Activated T-cell treated with anti-CD3 and anti-CD28 coated beads, Interleukin-2, amount 50 U/mL, for 72 hours (primary cell): Measurements from ENCODE around the gene HRG. TPM values are rescaled to one million over a fixed set of nuclear protein-coding genes. Genes with fewer than 3 reads are reported as not detected.
A peak's percentile ranks its signal among the peaks of the same experiment; 100 is the strongest.

ENCODE experiments used
- ATAC-seq, 2 donors: fragments of 150-1000 bp; cut with Tn5 transposase; replicated peaks in 1 of 2; 2 replicates each; pipeline ENCODE4 v1.10.0; 2021; ENCODE audit warnings: moderate library complexity in 2 of 2, mild to moderate bottlenecking in 1 of 2
- DNase-seq, 2 donors: peaks; one replicate each; pipeline ENCODE4 v3.0.0; 2021 to 2022; ENCODE audit warnings: mixed read lengths in 1 of 2
- H3K27ac Mint-ChIP-seq: one replicate; pipeline ENCODE4 v1.8.0; 2022; ENCODE audit warnings: mild to moderate bottlenecking, moderate library complexity, mixed read lengths
- H3K27me3 Mint-ChIP-seq: one replicate; pipeline ENCODE4 v1.8.0; 2022; ENCODE audit warnings: low read depth, mixed read lengths
- H3K36me3 Mint-ChIP-seq, 2 donors: one replicate each; pipeline ENCODE4 v1.8.0; 2022; ENCODE audit warnings: mixed read lengths in 2 of 2, mild to moderate bottlenecking in 1 of 2; ENCODE audit not compliant: insufficient read depth in 2 of 2
- H3K4me1 Mint-ChIP-seq: one replicate; pipeline ENCODE4 v1.8.0; 2022; ENCODE audit warnings: low read depth, mixed read lengths
- H3K4me3 Mint-ChIP-seq, 2 donors: one replicate each; pipeline ENCODE4 v1.8.0; 2022; ENCODE audit warnings: mild to moderate bottlenecking in 2 of 2, mixed read lengths in 2 of 2, moderate library complexity in 2 of 2
- H3K9me3 Mint-ChIP-seq, 2 donors: one replicate each; pipeline ENCODE4 v1.8.0; 2022; ENCODE audit warnings: mixed read lengths in 2 of 2
- total RNA-seq, 2 donors: library from RNA; stranded (reverse); gene quantifications; one replicate each; pipeline ENCODE4 v1.2.3, GENCODE V29; 2022

The HRG gene
- total RNA-seq, 2 donors from 2014 or later: not detected

DNA sequence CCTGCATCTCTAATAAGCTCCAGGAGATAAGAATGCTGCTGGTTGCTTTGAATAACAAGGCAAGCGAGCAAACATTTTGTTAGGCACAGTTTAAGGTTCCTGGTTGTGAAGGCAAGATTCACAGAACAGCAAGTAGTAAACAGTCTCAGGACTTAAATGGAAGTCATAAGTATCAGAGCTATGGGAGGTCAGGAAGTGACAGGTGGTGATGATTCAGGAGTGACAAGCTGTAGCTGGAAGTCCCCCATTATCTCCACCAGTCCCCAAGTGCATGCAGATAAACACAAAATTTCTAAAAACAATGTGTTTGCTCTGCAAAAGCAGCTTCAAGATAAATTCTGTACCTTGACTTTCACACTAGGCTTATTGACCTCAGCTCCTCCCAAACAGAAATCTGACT, 22.3 kb upstream of the HRG start:
- H3K9me3 Mint-ChIP-seq: no peaks in the 10 kb centered on the region
- H3K4me1 Mint-ChIP-seq: peaks cover 34% of the 10 kb centered on the region
- H3K4me3 Mint-ChIP-seq: peak overlapping the region; percentile 22 to 52
- peak overlapping the region; percentile 22 for H3K27ac Mint-ChIP-seq
- H3K27me3 Mint-ChIP-seq: peaks cover 34% of the 10 kb centered on the region
- ATAC-seq: peak; percentile 94
- H3K36me3 Mint-ChIP-seq: no peaks in the 10 kb centered on the region
- peak; percentile 29 to 30 for DNase-seq

DNA sequence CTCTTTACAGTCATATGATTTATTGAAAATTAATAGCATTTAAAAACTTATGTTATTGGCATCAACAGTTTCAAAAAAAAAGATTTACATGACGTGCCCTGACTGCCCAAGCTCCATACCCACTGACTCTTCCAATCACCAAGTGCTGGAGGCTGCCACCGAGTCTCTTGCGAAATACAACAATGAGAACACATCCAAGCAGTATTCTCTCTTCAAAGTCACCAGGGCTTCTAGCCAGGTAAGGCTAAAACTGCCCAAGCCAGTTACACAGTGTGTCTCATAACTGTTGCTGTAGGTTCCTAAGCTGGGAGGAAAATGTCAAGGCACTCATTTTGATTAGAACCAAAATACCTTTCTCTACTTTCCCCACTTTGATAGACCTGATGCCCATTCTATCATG, 21.1 kb upstream of the HRG start:
- Mint-ChIP-seq H3K4me3 (no peak overlapping the region), H3K36me3 (no peaks in the 10 kb centered on the region), H3K9me3 (no peaks in the 10 kb centered on the region), H3K27ac (no peak overlapping the region), H3K4me1 (peaks cover 34% of the 10 kb centered on the region), H3K27me3 (peaks cover 27% of the 10 kb centered on the region)
- ATAC-seq (no peak), DNase-seq (no peak)

DNA sequence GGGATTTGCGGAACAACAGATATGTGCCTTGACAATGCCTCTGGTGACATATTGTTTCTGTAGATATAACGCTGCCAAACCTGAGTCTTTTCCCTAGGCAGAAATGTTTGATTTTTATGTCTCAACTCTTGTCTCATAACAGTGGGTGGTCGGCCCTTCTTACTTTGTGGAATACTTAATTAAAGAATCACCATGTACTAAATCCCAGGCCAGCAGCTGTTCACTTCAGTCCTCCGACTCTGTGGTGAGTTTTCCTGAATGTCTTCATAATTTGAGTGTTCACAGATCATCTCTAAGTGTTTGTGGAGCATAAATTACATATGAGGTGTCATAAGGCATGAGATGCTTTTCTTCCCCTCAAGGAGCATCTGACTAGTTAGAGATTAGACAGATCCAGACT, 19.7 kb upstream of the HRG start:
- H3K9me3 Mint-ChIP-seq: no peaks in the 10 kb centered on the region
- H3K27me3 Mint-ChIP-seq: peaks cover 18% of the 10 kb centered on the region
- no peaks in the 10 kb centered on the region for H3K36me3 Mint-ChIP-seq
- H3K4me1 Mint-ChIP-seq: peaks cover 29% of the 10 kb centered on the region
- H3K27ac Mint-ChIP-seq: no peak overlapping the region
- ATAC-seq (no peak), DNase-seq (no peak)
- H3K4me3 Mint-ChIP-seq: no peak overlapping the region

DNA sequence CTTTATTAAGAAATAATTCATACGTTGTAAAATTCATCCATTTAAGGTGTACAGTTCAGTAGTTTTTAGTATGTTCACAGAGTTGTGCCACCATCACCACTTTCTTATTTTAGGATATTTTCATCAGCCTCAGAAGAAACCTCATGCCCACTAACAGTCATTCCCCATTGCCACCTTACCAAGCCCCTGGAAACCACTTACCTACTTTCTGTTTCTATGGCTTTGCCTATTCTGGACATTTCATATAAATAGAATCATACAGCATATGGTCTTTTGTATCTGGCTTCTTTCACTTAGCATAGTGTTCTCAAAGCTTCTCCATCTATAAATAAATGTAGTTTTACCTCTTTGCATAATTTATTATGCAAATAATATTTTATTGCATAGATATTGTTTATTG, 19.0 kb upstream of the HRG start:
- no peak overlapping the region for H3K4me3 Mint-ChIP-seq
- peaks cover 13% of the 10 kb centered on the region for H3K27me3 Mint-ChIP-seq
- DNase-seq (no peak), ATAC-seq (peak in 1 of 2 donors; percentile 28)
- no peaks in the 10 kb centered on the region for H3K36me3 Mint-ChIP-seq
- H3K4me1 Mint-ChIP-seq: peaks cover 22% of the 10 kb centered on the region
- H3K27ac Mint-ChIP-seq: no peak overlapping the region
- no peaks in the 10 kb centered on the region for H3K9me3 Mint-ChIP-seq

DNA sequence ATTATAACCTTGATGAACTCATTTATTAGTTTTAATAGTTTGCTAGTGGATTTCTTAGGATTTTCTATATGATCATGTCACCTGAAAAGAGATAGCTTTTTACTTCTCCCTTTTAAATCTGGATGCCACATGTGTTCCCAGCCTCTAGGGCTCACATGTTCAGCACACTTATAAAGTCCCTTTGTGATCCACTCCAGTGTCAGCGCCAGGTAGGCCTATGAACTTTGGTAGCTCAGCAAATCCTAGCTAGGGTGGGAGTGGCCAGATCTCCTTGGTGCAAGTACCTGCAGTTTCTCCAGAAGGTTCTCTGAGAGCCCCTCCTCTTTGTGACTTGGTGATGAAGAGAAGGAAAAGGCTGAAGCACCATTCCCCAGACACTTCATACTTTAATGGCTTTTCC, 17.0 kb upstream of the HRG start:
- peaks cover 4% of the 10 kb centered on the region for H3K4me1 Mint-ChIP-seq
- H3K27ac Mint-ChIP-seq: no peak overlapping the region
- H3K9me3 Mint-ChIP-seq: no peaks in the 10 kb centered on the region
- DNase-seq (no peak), ATAC-seq (no peak)
- H3K36me3 Mint-ChIP-seq: no peaks in the 10 kb centered on the region
- peaks cover 13% of the 10 kb centered on the region for H3K27me3 Mint-ChIP-seq
- H3K4me3 Mint-ChIP-seq: no peak overlapping the region

DNA sequence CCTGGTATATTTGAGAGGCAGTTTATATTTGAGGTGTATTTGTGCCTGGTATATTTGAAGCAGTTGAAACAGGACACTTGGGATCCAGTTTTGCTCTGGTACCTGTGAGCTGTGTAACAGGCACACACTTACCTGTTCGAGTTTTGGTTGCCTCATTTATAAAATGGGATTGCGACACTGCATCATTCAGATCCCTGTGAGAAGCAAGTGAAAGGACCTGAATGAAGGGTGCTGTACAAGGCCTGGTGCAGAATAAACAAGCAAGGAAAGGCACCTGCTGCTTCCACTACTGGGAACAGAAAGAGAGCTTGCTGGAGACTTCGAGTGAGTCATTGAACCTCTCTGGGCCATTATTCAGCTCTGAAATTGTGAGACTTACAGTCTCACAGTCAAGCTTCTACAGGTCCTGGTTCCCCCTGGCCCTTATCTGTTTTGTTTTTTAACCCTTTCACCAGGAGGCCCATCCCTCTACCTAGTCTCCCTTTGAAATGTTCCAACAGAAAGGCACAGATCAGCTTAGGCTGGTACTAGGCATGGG, 14.1 kb upstream of the HRG start:
- H3K36me3 Mint-ChIP-seq: no peaks in the 10 kb centered on the region
- H3K4me1 Mint-ChIP-seq: no peaks in the 10 kb centered on the region

DNA sequence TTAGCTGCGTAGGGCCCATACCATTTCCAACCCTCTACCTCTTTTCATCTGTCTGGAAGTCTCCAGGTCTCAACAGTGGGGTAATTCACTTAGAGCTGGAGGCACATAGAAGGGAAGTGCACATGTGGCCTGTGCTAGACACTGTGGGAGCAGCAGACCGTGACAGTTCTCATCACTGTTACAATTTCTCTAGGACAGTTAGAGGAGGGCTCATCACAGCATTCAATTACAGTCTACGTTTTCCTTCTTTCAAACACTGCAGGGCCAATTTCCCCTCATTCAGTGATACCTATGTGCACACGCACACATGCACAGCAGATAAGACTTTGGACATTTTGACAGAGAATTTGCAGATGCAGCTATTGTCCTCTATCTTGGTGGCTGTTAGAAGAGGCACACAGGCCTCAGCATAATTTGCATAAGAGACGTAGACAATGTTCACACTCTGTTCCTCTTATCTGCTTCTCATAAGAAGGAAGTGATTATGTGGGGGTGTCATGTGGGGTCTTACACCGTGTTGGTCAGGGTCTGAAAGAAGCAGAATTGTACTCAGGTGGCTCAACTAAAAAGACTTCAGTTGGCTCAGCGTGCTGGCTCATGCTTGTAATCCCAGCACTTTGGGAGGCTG, 12.6 kb upstream of the HRG start:
- H3K27me3 Mint-ChIP-seq: peaks cover 13% of the 10 kb centered on the region

More for the DNA sequence above, 14.1 kb upstream of the HRG start:
- H3K27me3 Mint-ChIP-seq: peaks cover 14% of the 10 kb centered on the region
- no peak overlapping the region for H3K4me3 Mint-ChIP-seq
- DNase-seq (no peak), ATAC-seq (no peak)
- H3K9me3 Mint-ChIP-seq: no peaks in the 10 kb centered on the region
- H3K27ac Mint-ChIP-seq: no peak overlapping the region

DNA sequence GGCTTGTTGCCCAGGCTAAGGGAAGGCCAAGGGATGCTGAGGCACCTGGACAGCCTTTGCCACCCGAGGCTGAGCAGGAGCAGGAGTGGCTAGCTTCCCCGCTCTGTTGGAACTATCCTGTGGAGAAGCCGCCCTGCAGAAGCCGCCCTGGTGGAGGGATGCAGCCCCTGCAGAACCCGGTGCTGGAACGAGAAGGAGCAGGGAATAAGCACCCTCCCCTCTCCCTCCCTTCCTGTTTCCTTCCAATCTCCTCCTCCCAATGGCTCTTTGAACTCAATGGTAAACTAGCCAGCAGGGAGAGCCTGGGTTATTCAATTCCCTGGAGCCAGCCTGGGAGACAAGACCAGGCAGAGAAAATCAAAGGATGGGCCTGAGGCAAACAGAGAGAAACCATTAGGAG, 11.8 kb upstream of the HRG start:
- H3K27me3 Mint-ChIP-seq: peaks cover 21% of the 10 kb centered on the region
- ATAC-seq: no peak
- no peaks in the 10 kb centered on the region for H3K9me3 Mint-ChIP-seq
- no peak overlapping the region for H3K27ac Mint-ChIP-seq
- H3K36me3 Mint-ChIP-seq: no peaks in the 10 kb centered on the region
- H3K4me1 Mint-ChIP-seq: no peaks in the 10 kb centered on the region
- H3K4me3 Mint-ChIP-seq: no peak overlapping the region
- DNase-seq: no peak

More for the DNA sequence above, 12.6 kb upstream of the HRG start:
- no peak for ATAC-seq
- Mint-ChIP-seq H3K36me3 (no peaks in the 10 kb centered on the region), H3K4me1 (no peaks in the 10 kb centered on the region), H3K9me3 (no peaks in the 10 kb centered on the region), H3K27ac (no peak overlapping the region), H3K4me3 (no peak overlapping the region)
- DNase-seq: no peak

DNA sequence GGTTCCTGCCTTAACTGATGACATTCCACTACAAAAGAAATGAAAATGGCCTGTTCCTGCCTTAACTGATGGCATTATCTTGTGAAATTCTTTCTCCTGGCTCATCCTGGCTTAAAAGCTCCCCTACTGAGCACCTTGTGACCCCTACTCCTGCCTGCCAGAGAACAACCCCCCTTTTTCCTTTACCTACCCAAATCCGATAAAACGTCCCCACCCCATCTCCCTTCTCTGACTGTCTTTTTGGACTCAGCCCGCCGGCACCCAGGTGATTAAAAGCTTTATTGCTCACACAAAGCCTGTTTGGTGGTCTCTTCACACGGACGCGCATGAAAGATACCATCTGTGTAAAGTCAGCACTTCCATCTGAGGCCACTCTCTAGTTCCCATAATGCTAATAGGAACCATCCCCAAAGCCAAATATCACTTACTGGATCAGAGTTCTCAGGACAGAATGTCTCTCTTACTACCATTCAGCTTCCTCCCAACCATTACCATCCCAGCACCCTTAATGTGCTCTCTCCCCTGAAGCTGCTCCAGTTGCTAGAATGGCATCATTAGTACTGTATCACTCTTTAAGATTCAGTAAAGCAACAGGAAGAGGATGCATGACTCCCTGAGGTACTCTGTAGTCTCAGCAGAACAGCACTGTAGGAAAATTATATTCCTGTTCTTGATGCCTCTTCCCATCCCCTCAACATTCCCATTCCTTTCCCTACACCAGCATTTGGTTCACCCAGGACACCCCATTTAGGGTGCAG, 2.3 kb upstream of the HRG start:
- no peak overlapping the region for H3K27ac Mint-ChIP-seq
- peaks cover 6% of the 10 kb centered on the region for H3K4me1 Mint-ChIP-seq
- ATAC-seq (no peak), DNase-seq (no peak)
- H3K36me3 Mint-ChIP-seq: no peaks in the 10 kb centered on the region
- no peak overlapping the region for H3K4me3 Mint-ChIP-seq
- H3K9me3 Mint-ChIP-seq: no peaks in the 10 kb centered on the region
- peaks cover 45% of the 10 kb centered on the region for H3K27me3 Mint-ChIP-seq

DNA sequence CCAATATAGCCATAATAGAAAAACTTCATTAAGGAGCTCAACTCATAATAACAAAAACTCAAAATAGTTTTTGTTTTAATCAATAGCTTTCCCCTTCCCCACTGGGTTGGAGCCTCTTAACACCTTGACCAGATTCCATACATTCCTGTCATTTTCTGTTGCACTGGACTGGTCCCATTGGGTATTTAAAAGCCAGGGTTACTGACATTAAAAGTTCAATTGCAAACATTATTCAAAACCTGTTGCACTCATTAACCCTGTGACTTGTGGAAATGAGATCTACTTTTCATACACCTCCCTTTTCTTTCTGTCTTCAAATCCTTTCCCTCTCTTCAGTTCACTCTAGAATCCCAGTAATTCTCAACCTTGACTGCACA, 1.7 kb upstream of the HRG start:
- ATAC-seq: no peak
- DNase-seq: no peak
- peaks cover 7% of the 10 kb centered on the region for H3K4me1 Mint-ChIP-seq
- peaks cover 40% of the 10 kb centered on the region for H3K27me3 Mint-ChIP-seq
- no peak overlapping the region for H3K4me3 Mint-ChIP-seq
- no peaks in the 10 kb centered on the region for H3K36me3 Mint-ChIP-seq
- H3K9me3 Mint-ChIP-seq: no peaks in the 10 kb centered on the region
- H3K27ac Mint-ChIP-seq: no peak overlapping the region

DNA sequence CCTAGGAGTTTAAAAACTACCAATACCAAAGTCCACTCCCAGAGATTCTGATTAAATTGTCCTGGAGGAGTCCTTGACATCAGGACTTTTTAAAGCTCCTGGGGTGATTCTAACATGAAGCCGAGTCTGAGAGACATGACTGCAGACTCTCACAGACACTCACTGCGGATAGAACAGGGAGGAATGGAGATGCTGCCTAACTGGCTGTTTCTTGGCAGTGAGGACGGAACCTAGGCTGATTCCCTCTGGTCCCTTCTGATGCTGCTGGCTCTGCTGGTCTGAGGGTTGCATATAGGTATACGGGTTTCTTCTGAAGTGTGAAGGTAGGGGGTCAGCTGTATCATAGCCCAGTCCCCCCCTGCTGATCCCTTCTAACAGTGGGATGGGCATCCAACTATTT, 1.3 kb upstream of the HRG start:
- DNase-seq (no peak), ATAC-seq (no peak)
- no peak overlapping the region for H3K27ac Mint-ChIP-seq

DNA sequence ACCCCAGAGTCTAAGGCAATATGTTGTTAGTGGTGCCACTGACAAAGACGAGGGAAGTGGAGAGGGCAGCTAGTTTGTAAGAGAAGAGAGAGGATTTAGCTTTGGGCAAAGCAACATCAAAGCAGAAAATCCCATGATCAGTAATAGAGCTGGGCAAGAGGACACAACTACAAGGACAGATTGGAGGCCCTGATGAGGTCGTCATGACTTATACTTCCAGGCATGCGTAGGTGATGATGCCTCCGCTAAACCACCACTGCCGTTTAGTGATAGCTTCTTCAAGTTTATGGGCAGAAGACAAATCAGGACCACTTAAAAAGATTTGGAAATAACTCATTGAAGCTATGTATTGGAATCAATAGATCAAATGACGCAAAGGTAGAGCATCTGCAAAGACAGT, 2.6 kb downstream of the HRG start:
- H3K4me3 Mint-ChIP-seq: peak overlapping the region; percentile 7 to 26
- H3K36me3 Mint-ChIP-seq: no peaks in the 10 kb centered on the region
- H3K9me3 Mint-ChIP-seq: no peaks in the 10 kb centered on the region
- H3K27me3 Mint-ChIP-seq: peaks cover 36% of the 10 kb centered on the region
- ATAC-seq (no peak), DNase-seq (no peak)
- H3K27ac Mint-ChIP-seq: peak overlapping the region; percentile 24
- peaks cover 19% of the 10 kb centered on the region for H3K4me1 Mint-ChIP-seq

More for the DNA sequence above, 1.3 kb upstream of the HRG start:
- Mint-ChIP-seq H3K4me1 (peaks cover 11% of the 10 kb centered on the region), H3K4me3 (no peak overlapping the region), H3K9me3 (no peaks in the 10 kb centered on the region), H3K36me3 (no peaks in the 10 kb centered on the region), H3K27me3 (peaks cover 36% of the 10 kb centered on the region)

DNA sequence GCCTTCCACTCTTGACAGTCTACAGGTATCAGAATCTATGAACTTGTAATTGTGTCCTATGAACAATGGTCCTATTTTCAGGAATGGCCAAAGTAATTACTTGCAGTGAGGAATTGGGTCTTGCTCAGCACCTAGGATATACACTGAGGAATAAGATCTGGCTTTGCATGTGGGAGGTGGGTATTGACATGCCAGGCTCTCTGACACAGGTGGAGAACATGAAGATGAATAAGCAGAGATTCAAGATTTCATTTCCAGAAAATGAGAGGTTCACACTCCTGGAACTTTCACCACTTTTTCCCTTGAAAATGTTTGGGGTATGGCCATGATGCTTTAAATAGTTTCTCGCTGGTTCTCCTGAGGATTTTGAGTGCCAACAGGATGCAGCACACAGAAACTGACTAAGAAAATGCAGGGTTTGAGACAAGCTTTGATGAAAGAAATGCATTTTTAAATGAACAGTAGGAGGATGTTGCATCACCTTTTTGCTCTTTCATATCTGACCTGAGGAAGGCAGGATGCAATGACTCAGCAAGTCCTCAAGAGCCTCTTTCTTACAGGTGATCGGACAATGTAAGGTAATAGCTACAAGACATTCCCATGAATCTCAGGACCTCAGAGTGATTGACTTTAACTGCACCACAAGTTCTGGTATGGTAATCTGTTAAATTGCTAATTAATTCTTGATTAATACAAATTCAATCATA, 3.7 kb downstream of the HRG start:
- Mint-ChIP-seq H3K27me3 (peaks cover 35% of the 10 kb centered on the region), H3K9me3 (no peaks in the 10 kb centered on the region), H3K27ac (peak overlapping the region; percentile 30), H3K4me3 (peak overlapping the region; percentile 7 to 43), H3K36me3 (no peaks in the 10 kb centered on the region), H3K4me1 (peaks cover 19% of the 10 kb centered on the region)
- DNase-seq: peak; percentile 5 to 31
- peak; percentile 58 to 82 for ATAC-seq
